ENCODE measurements around the gene KRT76.

Gene KRT76

GRCh38 chr12:52813203-52813819 is 36.2 kb upstream of the KRT76 start:
- no peak for TF ChIP-seq CTCF (IDR thresholded peaks at IDR 0.05; ENCODE audit: extremely low read depth, insufficient read depth, missing control alignments)
- in situ Hi-C loops (cut with MboI; ENCODE audit: low pct_unique_long_range_greater_than_20kb, low sequenced_read_pairs, unreplicated experiment): no loop called here
- DNase-seq (ENCODE audit: low spot score): no peak

GRCh38 chr12:52812749-52813148 is 35.6 kb upstream of the KRT76 start:
- in situ Hi-C loops (cut with MboI; ENCODE audit: low pct_unique_long_range_greater_than_20kb, low sequenced_read_pairs, unreplicated experiment): no loop called here
- no peak for TF ChIP-seq CTCF (IDR thresholded peaks at IDR 0.05; ENCODE audit: extremely low read depth, insufficient read depth, missing control alignments)
- no peak for DNase-seq (ENCODE audit: low spot score)

- in situ Hi-C loops (cut with MboI; ENCODE audit: low pct_unique_long_range_greater_than_20kb, low sequenced_read_pairs, unreplicated experiment): no loop called here
- no peak for DNase-seq (ENCODE audit: low spot score)
- TF ChIP-seq CTCF (IDR thresholded peaks at IDR 0.05; ENCODE audit: extremely low read depth, insufficient read depth, missing control alignments): no peak
Measured at GRCh38 chr12:52812073-52812400, 34.9 kb upstream of the KRT76 start.

- DNase-seq (ENCODE audit: low spot score): no peak
- TF ChIP-seq CTCF (IDR thresholded peaks at IDR 0.05; ENCODE audit: extremely low read depth, insufficient read depth, missing control alignments): no peak
- in situ Hi-C loops (cut with MboI; ENCODE audit: low pct_unique_long_range_greater_than_20kb, low sequenced_read_pairs, unreplicated experiment): no loop called here
Measured at GRCh38 chr12:52811191-52812072, 34.3 kb upstream of the KRT76 start.

GRCh38 chr12:52810554-52810953 is 33.4 kb upstream of the KRT76 start:
- in situ Hi-C loops (cut with MboI; ENCODE audit: low pct_unique_long_range_greater_than_20kb, low sequenced_read_pairs, unreplicated experiment): no loop called here
- no peak for TF ChIP-seq CTCF (IDR thresholded peaks at IDR 0.05; ENCODE audit: extremely low read depth, insufficient read depth, missing control alignments)
- DNase-seq (ENCODE audit: low spot score): no peak

GRCh38 chr12:52809166-52809565 is 32.0 kb upstream of the KRT76 start:
- in situ Hi-C loops (cut with MboI; ENCODE audit: low pct_unique_long_range_greater_than_20kb, low sequenced_read_pairs, unreplicated experiment): no loop called here
- no peak for TF ChIP-seq CTCF (IDR thresholded peaks at IDR 0.05; ENCODE audit: extremely low read depth, insufficient read depth, missing control alignments)
- no peak for DNase-seq (ENCODE audit: low spot score)

Data from GM13977 (cell line).